Right lobe of liver (tissue), 6 donors: Measurements from ENCODE around the gene ZNF280C. TPM values are rescaled to one million over a fixed set of nuclear protein-coding genes. Genes with fewer than 3 reads are reported as not detected.

Experiments
- ATAC-seq, 4 donors: fragments of 200-7000 bp; cut with Tn5 transposase; one replicate each; pipeline ENCODE4 v1.9.1; 2020; ENCODE audit warnings: mild to moderate bottlenecking in 4 of 4, moderate library complexity in 4 of 4
- DNase-seq, 3 donors: peaks; one replicate each; pipeline ENCODE4 v3.0.0-alpha.2; 2020
- H3K27ac ChIP-seq, 3 donors: fragments of 200-600 bp; one replicate each; pipeline ENCODE4 v1.8.0; 2022
- H3K27me3 ChIP-seq, 2 donors: fragments of 200-600 bp; one replicate each; pipeline ENCODE4 v1.8.0; 2022
- H3K36me3 ChIP-seq, 4 donors: fragments of 200-600 bp; sonication (generic) in 1 of 4; one replicate each; pipeline versions ENCODE4 v1.5.1 to v1.8.0; 2017 to 2022; ENCODE audit warnings: control low read depth in 1 of 4
- H3K4me1 ChIP-seq, 4 donors: fragments of 200-600 bp; sonication (generic) in 1 of 4; one replicate each; pipeline versions ENCODE4 v1.5.1 to v1.8.0; 2017 to 2022; ENCODE audit warnings: control low read depth in 1 of 4
- H3K4me3 ChIP-seq, 3 donors: fragments of 200-600 bp; one replicate each; pipeline ENCODE4 v1.8.0; 2022
- H3K9me3 ChIP-seq, 4 donors: fragments of 200-600 bp; sonication (generic) in 1 of 4; one replicate each; pipeline versions ENCODE4 v1.5.1 to v1.8.0; 2017 to 2022; ENCODE audit warnings: control low read depth in 1 of 4
- POLR2A ChIP-seq: fragments of 450-650 bp; IDR thresholded peaks from one replicate; pipeline ENCODE4 v1.6.1; 2017; ENCODE audit warnings: antibody characterized with exemption, mild to moderate bottlenecking
- WGBS: methylation state at CpG from one replicate; pipeline ENCODE4 v1.1.6; 2018; ENCODE audit warnings: low coverage, low lambda C conversion rate; ENCODE audit not compliant: insufficient coverage; ENCODE audit errors: missing lambda C conversion rate; 5-methylcytosine and 5-hydroxymethylcytosine counted together
- intact Hi-C, 2 donors: fragments of 100-400 bp; cut with DNase I; formaldehyde crosslinking; loops; one replicate each; pipeline versions ENCODE4 v1.11.2 to v1.14.1; 2022
- total RNA-seq, 6 experiments: library from RNA; depleted of rRNA in 2 of 6; stranded (reverse); fragments of >200 nt in 2 of 6; fragmentation: NEBNext Ultra II Directional in 3 of 6; extraction: Animal tissue kit (Norgen Biotek cat#: 25700) in 3 of 6; gene quantifications; one replicate each; pipeline versions ENCODE4 v1.1.0 to v1.2.4, GENCODE V29; 2016 to 2023
- TF ChIP-seq, protein P1 (sequence below), 4 donors: fragments of 200-600 bp in 3 of 4; fragments of 450-650 bp in 1 of 4; IDR thresholded peaks; one replicate each; pipeline versions ENCODE4 v1.5.1 to v1.8.0; 2016 to 2022; ENCODE audit warnings: antibody characterized with exemption in 4 of 4, mild to moderate bottlenecking in 2 of 4
- donor health status: DM: no; HTN: yes; CAD: no.
- donor health status: DM: no; HTN: no; CAD: no.
- donor health status: DM: no; HTN: no; CAD: no.
- donor health status: DM: no; HTN: yes; CAD: no.
- donor health status: DM: no; HTN: yes; CAD: no.

The ZNF280C gene
- total RNA-seq, 6 experiments from 2014 or later = 0.88 to 2.0 (median 1.3) TPM

GRCh38 chrX:130263016-130263415, 5.7 kb downstream of the ZNF280C start:
- ATAC-seq = no peak
- H3K9me3 ChIP-seq = no peaks in the 10 kb centered on the region
- H3K4me3 ChIP-seq = no peak overlapping the region
- no peaks in the 10 kb centered on the region for H3K27me3 ChIP-seq
- H3K36me3 ChIP-seq = no peaks in the 10 kb centered on the region
- no peak overlapping the region for H3K27ac ChIP-seq
- DNase-seq = no peak
- intact Hi-C loops = no loop called here
- H3K4me1 ChIP-seq = no peaks in the 10 kb centered on the region
- TF ChIP-seq, protein P1, sequence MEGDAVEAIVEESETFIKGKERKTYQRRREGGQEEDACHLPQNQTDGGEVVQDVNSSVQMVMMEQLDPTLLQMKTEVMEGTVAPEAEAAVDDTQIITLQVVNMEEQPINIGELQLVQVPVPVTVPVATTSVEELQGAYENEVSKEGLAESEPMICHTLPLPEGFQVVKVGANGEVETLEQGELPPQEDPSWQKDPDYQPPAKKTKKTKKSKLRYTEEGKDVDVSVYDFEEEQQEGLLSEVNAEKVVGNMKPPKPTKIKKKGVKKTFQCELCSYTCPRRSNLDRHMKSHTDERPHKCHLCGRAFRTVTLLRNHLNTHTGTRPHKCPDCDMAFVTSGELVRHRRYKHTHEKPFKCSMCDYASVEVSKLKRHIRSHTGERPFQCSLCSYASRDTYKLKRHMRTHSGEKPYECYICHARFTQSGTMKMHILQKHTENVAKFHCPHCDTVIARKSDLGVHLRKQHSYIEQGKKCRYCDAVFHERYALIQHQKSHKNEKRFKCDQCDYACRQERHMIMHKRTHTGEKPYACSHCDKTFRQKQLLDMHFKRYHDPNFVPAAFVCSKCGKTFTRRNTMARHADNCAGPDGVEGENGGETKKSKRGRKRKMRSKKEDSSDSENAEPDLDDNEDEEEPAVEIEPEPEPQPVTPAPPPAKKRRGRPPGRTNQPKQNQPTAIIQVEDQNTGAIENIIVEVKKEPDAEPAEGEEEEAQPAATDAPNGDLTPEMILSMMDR (IDR thresholded peaks at IDR 0.05) = no peak
- no peak for TF ChIP-seq POLR2A

DNA sequence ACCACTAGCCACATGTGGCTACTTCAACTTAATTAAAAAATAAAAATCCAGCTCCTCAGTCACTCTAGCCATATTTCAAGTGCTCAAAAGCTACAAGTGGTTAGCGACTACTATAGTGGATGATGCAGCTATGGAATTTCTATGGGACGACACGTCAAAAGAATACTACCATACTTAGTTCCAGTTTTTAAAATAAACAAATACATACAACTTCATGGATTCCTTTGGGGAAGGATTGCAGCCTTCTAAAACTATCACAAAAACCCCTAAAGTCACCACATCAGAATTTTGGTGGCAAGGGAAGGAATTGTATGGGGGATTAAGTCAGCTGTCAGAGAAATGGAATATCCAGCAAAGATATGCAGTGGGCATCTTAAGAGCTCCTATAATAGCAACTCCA, 6.5 kb downstream of the ZNF280C start:
- no peak for ATAC-seq
- intact Hi-C loops = no loop called here

GRCh38 chrX:130261296-130261893, 7.3 kb downstream of the ZNF280C start:
- no peak for DNase-seq
- H3K27ac ChIP-seq = no peak overlapping the region
- H3K9me3 ChIP-seq = no peaks in the 10 kb centered on the region
- WGBS = 71% methylated on average over 4 of the region's 4 CpGs
- H3K4me3 ChIP-seq = no peak overlapping the region
- no peak for ATAC-seq
- no peaks in the 10 kb centered on the region for H3K36me3 ChIP-seq
- H3K4me1 ChIP-seq = no peaks in the 10 kb centered on the region
- no peaks in the 10 kb centered on the region for H3K27me3 ChIP-seq
- TF ChIP-seq, protein P1 (IDR thresholded peaks at IDR 0.05) = no peak
- no peak for TF ChIP-seq POLR2A
- intact Hi-C loops = no loop called here

More for the DNA sequence above, 6.5 kb downstream of the ZNF280C start:
- no peaks in the 10 kb centered on the region for H3K27me3 ChIP-seq
- no peak for DNase-seq
- H3K27ac ChIP-seq = no peak overlapping the region
- H3K4me3 ChIP-seq = no peak overlapping the region
- H3K4me1 ChIP-seq = no peaks in the 10 kb centered on the region
- TF ChIP-seq POLR2A = no peak
- TF ChIP-seq, protein P1 (IDR thresholded peaks at IDR 0.05) = no peak
- no peaks in the 10 kb centered on the region for H3K36me3 ChIP-seq
- no peaks in the 10 kb centered on the region for H3K9me3 ChIP-seq
- 85% methylated on average over 3 of the region's 3 CpGs for WGBS

DNA sequence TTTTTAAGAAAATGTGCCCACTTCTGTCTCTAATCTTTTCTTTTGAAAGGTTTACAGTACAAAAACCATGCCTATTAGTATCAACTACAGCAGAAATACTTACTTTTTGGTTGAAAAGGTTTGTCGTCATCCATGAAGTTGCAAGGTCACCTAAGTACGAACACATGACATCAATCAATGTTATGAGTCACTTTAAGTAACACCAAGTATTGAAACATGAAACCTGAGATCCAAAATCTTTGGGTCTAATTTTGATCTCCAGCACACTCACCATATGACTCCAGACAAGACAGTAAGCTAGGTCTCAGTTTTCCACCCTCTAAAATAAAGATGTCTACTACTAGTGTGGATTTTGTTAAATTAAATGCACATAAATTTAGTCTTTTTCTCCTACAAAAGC, 8.4 kb downstream of the ZNF280C start:
- DNase-seq (no peak), ATAC-seq (no peak)
- no peaks in the 10 kb centered on the region for H3K9me3 ChIP-seq
- no peaks in the 10 kb centered on the region for H3K27me3 ChIP-seq
- H3K4me1 ChIP-seq = no peaks in the 10 kb centered on the region
- H3K36me3 ChIP-seq = no peaks in the 10 kb centered on the region
- no peak for TF ChIP-seq POLR2A
- TF ChIP-seq, protein P1 (IDR thresholded peaks at IDR 0.05) = no peak
- 74% methylated on average over 2 of the region's 2 CpGs for WGBS
- intact Hi-C loops = no loop called here
- no peak overlapping the region for H3K27ac ChIP-seq
- H3K4me3 ChIP-seq = no peak overlapping the region

DNA sequence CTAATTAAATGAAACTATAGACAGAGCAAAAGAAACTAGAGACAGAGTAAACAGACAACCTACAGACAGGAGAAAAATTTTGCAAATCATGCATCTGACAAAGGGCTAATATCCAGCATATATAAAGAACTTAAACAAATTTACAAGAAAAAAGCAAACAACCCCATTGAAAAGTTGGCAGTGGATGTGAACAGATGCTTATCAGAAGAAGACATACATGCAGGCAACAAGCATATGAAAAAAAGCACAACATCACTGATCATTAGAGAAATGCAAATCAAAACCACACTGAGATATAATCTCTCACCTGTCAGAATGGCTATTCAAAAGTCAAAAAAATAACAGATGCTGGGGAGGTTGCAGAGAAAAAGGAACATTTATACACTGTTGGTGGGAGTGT, 14.8 kb downstream of the ZNF280C start:
- H3K27ac ChIP-seq = no peak overlapping the region
- intact Hi-C loops = no loop called here
- H3K36me3 ChIP-seq = no peaks in the 10 kb centered on the region
- ATAC-seq = no peak
- no peak overlapping the region for H3K4me3 ChIP-seq
- no peaks in the 10 kb centered on the region for H3K27me3 ChIP-seq
- H3K9me3 ChIP-seq = no peaks in the 10 kb centered on the region
- TF ChIP-seq POLR2A = no peak
- TF ChIP-seq, protein P1 (IDR thresholded peaks at IDR 0.05) = no peak
- no peak for DNase-seq
- no peaks in the 10 kb centered on the region for H3K4me1 ChIP-seq
